Uterus (tissue), 2 donors: ENCODE measurements around the gene ZAP70.

Experiments used
- CTCF ChIP-seq, 4 experiments: fragments of 200-600 bp in 2 of 4; fragments of 450-650 bp in 2 of 4; sonication (generic) in 2 of 4; IDR thresholded peaks; one replicate each; pipeline ENCODE4 v1.5.1; 2016 to 2019; ENCODE audit warnings: antibody characterized with exemption in 4 of 4, mild to moderate bottlenecking in 2 of 4, moderate library complexity in 1 of 4
- POLR2A ChIP-seq, 2 donors: fragments of 450-650 bp; IDR thresholded peaks; one replicate each; pipeline ENCODE4 v1.6.1; 2016; ENCODE audit warnings: antibody characterized with exemption in 2 of 2, mild to moderate bottlenecking in 1 of 2, moderate library complexity in 1 of 2

GRCh38 chr2:97701851-97702465, 11.4 kb upstream of the ZAP70 start:
- TF ChIP-seq CTCF (IDR thresholded peaks at IDR 0.05) = no peak
- no peak for TF ChIP-seq POLR2A (IDR thresholded peaks at IDR 0.05)
